GM18511 (cell line): ENCODE measurements around the gene SH3BP1.
A peak's percentile ranks its signal among the peaks of the same experiment; 100 is the strongest.
"Not testable (repeated sequence)": the region's sequence is repeated elsewhere in the genome, so short reads cannot be mapped to it uniquely, and the experiment has no call there.

Experiments used
- ATAC-seq: cut with Tn5 transposase; IDR thresholded peaks from one replicate; pipeline ENCODE4 v1.9.1; 2021; ENCODE audit warnings: mild to moderate bottlenecking, moderate library complexity; ENCODE audit not compliant: unreplicated experiment

The SH3BP1 gene

GRCh38 chr22:37675930-37676735 is 36.7 kb downstream of the SH3BP1 start:
- no peak for ATAC-seq

- peak; percentile 59 for ATAC-seq
Measured at GRCh38 chr22:37676736-37677492, 37.4 kb downstream of the SH3BP1 start.

GRCh38 chr22:37677493-37677974 is 38.1 kb downstream of the SH3BP1 start:
- ATAC-seq = peak; percentile 8

- no peak for ATAC-seq
Measured at GRCh38 chr22:37678372-37678771, 38.9 kb downstream of the SH3BP1 start.

- ATAC-seq = no peak
Measured at GRCh38 chr22:37679670-37680069, 40.2 kb downstream of the SH3BP1 start.

GRCh38 chr22:37680191-37680851 is 40.9 kb downstream of the SH3BP1 start:
- no peak for ATAC-seq

GRCh38 chr22:37681001-37681424 is 41.5 kb downstream of the SH3BP1 start:
- no peak for ATAC-seq

- no peak for ATAC-seq
Measured at GRCh38 chr22:37681556-37682049, 42.1 kb downstream of the SH3BP1 start.

- no peak for ATAC-seq
Measured at GRCh38 chr22:37684803-37685615, 45.5 kb downstream of the SH3BP1 start.

- peak; percentile 79 for ATAC-seq
Measured at GRCh38 chr22:37686002-37686982, 46.8 kb downstream of the SH3BP1 start, which contains the start of gene NOL12. NOL12 (plus strand) TSS chr22:37686343; CDS start chr22:37686393, 50 bp downstream.

GRCh38 chr22:37690407-37690806 is 50.9 kb downstream of the SH3BP1 start:
- ATAC-seq = no peak

GRCh38 chr22:37690901-37691504 is 51.5 kb downstream of the SH3BP1 start:
- no peak for ATAC-seq

GRCh38 chr22:37692627-37693285 is 53.3 kb downstream of the SH3BP1 start:
- no peak for ATAC-seq

GRCh38 chr22:37694131-37694530 is 54.7 kb downstream of the SH3BP1 start:
- ATAC-seq = not testable (repeated sequence)

- ATAC-seq = not testable (repeated sequence)
Measured at GRCh38 chr22:37696260-37696656, 56.8 kb downstream of the SH3BP1 start.

GRCh38 chr22:37696657-37697537 is 57.4 kb downstream of the SH3BP1 start, which contains the start of gene TRIOBP:
TRIOBP (plus strand) TSS chr22:37697048; CDS start chr22:37701366, 4,318 bp downstream.
- ATAC-seq = peak; percentile 90

GRCh38 chr22:37697538-37697835 is 58.0 kb downstream of the SH3BP1 start:
- ATAC-seq = no peak
